HG02759 (cell line): ENCODE measurements around the gene TMCC2.

ENCODE experiments used
- ATAC-seq: cut with Tn5 transposase; IDR thresholded peaks from one replicate; pipeline ENCODE4 v1.9.1; 2021; ENCODE audit warnings: mild to moderate bottlenecking, moderate library complexity; ENCODE audit not compliant: unreplicated experiment

TMCC2 gene

GRCh38 chr1:205259324-205259832, 31.6 kb downstream of the TMCC2 start:
- no peak for ATAC-seq

DNA sequence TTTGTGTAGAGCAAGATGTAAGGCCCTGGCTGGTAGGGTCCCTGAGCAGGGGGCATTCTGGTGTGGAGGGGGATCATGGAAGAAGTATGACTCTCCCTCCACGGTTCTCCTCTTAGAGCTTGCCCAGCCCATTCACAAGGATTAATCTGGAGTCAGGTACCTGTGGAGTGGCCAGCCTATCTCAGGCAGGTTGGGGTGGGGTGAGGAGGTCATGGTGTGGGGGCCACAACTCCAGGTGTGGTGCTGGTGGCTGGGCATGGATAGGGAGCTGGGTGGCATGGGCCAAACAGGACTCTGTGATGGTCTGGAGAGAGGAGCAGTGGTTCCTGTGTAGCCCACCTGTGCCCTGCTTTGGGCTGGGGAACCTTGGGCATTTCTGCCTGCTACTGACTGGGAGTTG, 32.3 kb downstream of the TMCC2 start:
- no peak for ATAC-seq

DNA sequence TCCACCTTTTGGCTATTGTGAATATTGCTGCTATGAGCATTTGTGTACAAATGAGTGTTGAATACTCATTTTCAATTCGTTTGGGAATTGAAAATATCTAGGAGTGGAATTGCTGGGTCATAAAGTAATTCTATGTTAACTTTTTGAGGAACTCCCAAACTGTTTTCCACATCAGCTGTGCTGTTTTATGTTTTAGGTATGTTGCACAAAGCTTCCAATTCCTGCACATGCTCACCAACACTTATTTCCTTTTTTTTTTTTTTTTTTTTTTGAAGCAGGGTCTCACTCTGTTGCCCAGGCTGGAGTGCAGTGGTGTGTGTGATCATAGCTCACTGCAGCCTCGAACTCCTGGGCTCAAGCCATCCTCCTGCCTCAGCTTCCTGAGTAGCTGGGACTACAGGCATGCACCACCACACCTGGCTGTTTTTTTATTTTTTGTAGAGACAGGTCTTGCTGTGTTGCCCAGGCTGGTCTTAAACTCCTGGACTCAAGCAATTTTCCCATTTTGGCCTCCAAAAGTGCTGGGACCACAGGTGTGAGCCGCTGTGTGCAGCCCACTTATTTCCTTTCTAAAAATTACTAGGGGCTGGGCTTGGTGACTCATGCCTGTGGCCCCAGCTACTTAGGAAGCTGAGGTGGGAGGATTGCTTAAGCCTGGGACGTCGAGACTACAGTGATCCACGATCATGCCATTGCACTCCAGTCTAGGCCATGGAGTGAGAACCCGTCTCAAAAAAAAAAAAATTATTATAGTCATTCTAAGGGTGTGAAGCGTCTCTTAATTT, 33.4 kb downstream of the TMCC2 start:
- no peak for ATAC-seq

- no peak for ATAC-seq
Observed at GRCh38 chr1:205261946-205262691, 34.4 kb downstream of the TMCC2 start.

- no peak for ATAC-seq
Observed at GRCh38 chr1:205262731-205263171, 35.0 kb downstream of the TMCC2 start.

- ATAC-seq: no peak
Observed at GRCh38 chr1:205263580-205264190, 35.9 kb downstream of the TMCC2 start.

DNA sequence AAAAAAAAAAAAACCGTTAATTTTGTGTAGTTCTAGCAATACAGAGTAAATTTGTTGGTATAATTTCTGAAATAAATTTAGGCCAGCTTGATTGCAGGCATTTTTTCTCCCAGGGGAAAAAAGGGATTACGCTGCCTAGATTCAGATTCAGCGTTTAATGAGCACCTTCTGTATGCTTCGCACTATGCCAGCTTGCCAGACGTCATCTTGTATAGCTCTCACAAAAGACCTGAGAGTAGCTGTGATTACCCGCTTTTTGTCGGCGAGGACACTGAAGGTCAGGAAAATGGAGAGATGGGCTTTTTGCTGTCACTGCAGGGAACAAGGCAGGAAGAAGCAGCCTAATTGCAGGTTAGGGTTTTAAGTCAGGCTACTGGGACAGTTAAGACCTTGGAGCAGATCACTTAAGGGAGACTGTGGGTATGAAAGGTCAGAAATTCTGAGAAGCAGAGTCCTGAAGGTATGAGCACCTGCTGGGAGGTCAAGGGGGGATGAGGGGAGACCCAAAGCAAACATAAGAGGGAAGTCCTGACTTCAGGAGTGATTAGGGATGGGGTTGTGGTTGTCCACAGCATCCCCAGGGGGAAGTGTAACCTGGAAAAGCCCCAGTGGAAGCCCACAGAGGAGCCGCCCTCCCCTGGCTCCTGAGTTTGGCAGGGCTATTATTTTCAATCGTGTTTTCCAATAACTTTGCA, 39.0 kb downstream of the TMCC2 start:
- no peak for ATAC-seq

DNA sequence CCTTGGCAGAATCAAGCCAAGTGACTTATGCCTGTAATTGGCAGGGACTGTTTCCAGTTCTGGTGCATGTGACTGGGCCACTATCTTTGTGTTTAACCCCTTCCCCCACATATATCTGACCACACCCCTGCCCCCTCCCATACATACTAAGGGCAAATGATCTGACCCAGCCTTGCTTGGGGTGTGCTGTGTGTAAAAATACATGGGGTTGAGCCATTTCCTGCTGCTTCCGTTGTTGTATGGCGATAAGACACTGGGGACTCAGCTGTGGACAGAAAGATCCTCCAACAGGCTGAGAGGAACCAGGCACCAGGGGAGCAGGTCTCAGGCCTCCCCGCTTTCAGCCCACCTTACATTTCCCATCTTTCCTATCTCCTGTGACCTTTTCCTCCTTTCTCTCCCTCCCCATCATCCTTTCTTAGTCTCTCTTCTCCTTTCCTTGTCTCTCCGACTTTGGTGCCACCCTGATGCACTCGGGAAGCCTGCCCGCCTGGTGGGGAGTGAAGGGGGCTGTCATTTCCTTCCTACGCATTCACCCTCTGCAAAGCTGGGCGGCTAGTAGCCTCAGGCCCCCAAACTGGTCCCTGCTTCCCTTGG, 39.7 kb downstream of the TMCC2 start:
- no peak for ATAC-seq

GRCh38 chr1:205268846-205269680, 41.3 kb downstream of the TMCC2 start:
- no peak for ATAC-seq

DNA sequence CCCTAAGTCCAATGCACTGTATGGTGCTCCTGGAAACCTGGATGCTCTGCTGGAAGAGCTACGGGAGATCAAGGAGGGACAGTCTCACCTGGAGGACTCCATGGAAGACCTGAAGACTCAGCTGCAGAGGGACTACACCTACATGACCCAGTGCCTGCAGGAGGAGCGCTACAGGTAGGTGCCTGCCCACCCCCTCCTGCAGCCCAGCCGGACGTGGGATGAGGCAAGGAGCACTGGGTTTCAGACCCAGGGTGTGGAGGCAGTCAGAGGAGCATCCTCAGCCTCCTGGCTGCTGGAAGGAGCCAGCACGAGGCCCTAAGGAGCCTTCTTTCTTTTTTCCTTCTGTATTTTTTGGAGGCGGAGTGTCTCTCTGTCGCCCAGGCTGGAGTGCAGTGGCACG, 42.0 kb downstream of the TMCC2 start:
- ATAC-seq: no peak

GRCh38 chr1:205270271-205270670, 42.5 kb downstream of the TMCC2 start:
- no peak for ATAC-seq

DNA sequence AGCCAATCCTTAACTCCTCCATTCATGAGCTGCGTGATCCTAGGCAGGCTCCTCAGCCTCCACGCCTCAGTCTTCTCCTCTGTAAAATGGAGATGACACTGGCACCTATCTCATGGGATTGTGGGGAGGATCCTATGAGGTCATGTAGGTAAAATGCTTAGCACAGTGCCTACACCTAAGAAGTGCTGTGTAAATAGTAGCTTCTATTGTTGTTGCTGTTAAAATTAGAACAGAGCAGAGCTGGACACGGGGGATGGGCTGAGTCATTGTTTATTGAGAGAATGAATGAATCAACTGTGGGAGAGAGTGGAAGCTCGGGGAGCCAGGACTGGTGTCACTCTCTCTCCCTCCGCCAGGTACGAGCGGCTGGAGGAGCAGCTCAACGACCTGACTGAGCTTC, 43.0 kb downstream of the TMCC2 start:
- ATAC-seq: no peak

DNA sequence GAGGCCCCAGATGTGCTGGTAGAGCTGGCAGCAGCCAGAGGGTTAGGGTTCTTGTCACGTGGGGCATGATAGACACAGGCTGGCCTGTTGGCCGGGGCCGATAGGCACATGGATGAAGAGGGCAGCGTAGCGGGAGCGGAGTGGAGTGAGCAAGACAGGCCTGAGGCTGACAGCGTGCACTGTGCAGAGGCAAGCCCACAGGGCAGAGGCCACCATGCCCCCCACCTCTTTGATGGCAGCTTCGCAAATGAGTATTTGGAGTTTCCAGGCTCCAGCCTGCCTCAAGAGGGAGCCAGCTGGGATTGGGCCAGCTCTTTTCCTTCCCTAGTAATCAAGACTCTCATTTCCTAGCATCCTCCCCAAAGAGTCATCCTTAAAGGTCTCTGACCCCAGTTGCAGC, 43.5 kb downstream of the TMCC2 start:
- no peak for ATAC-seq

DNA sequence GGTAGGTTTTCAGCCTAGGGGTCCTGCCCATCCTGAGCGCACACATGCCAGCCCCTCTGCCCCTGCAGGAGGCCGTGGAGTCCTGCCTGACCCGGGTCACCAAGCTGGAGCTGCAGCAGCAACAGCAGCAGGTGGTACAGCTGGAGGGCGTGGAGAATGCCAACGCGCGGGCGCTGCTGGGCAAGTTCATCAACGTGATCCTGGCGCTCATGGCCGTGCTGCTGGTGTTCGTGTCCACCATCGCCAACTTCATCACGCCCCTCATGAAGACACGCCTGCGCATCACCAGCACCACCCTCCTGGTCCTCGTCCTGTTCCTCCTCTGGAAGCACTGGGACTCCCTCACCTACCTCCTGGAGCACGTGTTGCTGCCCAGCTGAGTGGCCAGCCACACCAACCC, 44.0 kb downstream of the TMCC2 start:
- no peak for ATAC-seq

- no peak for ATAC-seq
Observed at GRCh38 chr1:205272536-205272935, 44.8 kb downstream of the TMCC2 start.

GRCh38 chr1:205273551-205273982, 45.8 kb downstream of the TMCC2 start:
- ATAC-seq: peak; percentile 63

GRCh38 chr1:205274041-205274691, 46.4 kb downstream of the TMCC2 start:
- no peak for ATAC-seq

DNA sequence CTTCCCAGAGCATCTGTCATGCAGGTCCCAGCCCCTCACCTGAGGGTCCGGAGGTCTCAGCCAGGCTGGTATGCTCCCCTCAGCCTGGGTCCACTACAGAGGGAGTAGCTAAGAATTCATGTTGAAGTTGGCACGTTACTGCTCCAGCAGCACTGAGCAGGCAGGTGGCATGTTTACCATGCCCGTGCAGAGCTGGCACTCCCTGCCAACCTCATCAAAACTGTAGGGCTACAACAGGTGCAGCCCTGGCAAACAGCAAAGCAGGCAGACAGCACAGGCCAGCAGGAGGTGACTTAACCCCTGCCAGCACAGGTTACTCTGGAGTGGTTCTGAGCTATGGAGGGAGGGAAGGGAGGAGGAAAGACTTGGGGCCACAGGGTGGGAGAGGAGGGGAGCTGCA, 47.4 kb downstream of the TMCC2 start:
- no peak for ATAC-seq
